B cell (primary cell): ENCODE measurements around the gene KCTD10. TPM values are rescaled to one million over a fixed set of nuclear protein-coding genes. Genes with fewer than 3 reads are reported as not detected.
A peak's percentile ranks its signal among the peaks of the same experiment; 100 is the strongest.

ENCODE experiments used
- ATAC-seq: fragments of 200-7000 bp; cut with Tn5 transposase; one replicate; pipeline ENCODE4 v1.10.0; 2021; ENCODE audit warnings: low read depth, mild to moderate bottlenecking, moderate number of reproducible peaks, moderate library complexity
- CTCF ChIA-PET: fragments of 350-600 bp; sonication (Branson Sonifier 250); formaldehyde crosslinking; loops from one replicate; lab custom pipeline; 2021; ENCODE audit warnings: antibody characterized with exemption, inconsistent platforms; lab: Charles Lee
- POLR2A ChIA-PET: fragments of 350-600 bp; sonication (Branson Sonifier 250); formaldehyde crosslinking; loops from one replicate; lab custom pipeline; 2021; ENCODE audit warnings: antibody characterized with exemption; lab: Charles Lee
- DNase-seq: peaks from one replicate; pipeline ENCODE4 v3.0.0; 2013
- H2AFZ ChIP-seq: 2 replicates; pipeline ENCODE4 v1.6.1; 2012; ENCODE audit warnings: mild to moderate bottlenecking, low read depth, low read length; ENCODE audit not compliant: insufficient read depth, poor library complexity, severe bottlenecking
- H3K27ac ChIP-seq, 2 donors: 1 replicate in 1 of 2; 2 replicates in 1 of 2; pipeline ENCODE4 v1.5.1; 2012 to 2013; ENCODE audit warnings: low read length in 2 of 2, mild to moderate bottlenecking in 2 of 2, moderate library complexity in 1 of 2
- H3K27me3 ChIP-seq, 4 experiments: fragments of 200-600 bp in 1 of 4; sonication (generic) in 1 of 4; replicated peaks in 1 of 4; 1 replicate in 2 of 4; 2 replicates in 2 of 4; pipeline versions ENCODE4 v1.6.1 to v1.7.0; 2013 to 2016; ENCODE audit warnings: low read length in 3 of 4, mild to moderate bottlenecking in 2 of 4, mixed read lengths in 1 of 4, moderate library complexity in 1 of 4; ENCODE audit not compliant: insufficient read depth in 4 of 4, control insufficient read depth in 3 of 4; ENCODE audit errors: control extremely low read depth in 1 of 4
- H3K36me3 ChIP-seq, 2 experiments: replicated peaks in 1 of 2; 1 replicate in 1 of 2; 2 replicates in 1 of 2; pipeline versions ENCODE4 v1.6.1 to v1.7.1; 2013; ENCODE audit warnings: low read length in 1 of 2; ENCODE audit not compliant: insufficient read depth in 2 of 2, control insufficient read depth in 1 of 2; ENCODE audit errors: control extremely low read depth in 1 of 2, extremely low read depth in 1 of 2
- H3K4me1 ChIP-seq, 2 donors: fragments of 200-600 bp in 1 of 2; sonication (generic) in 1 of 2; 1 replicate in 1 of 2; 2 replicates in 1 of 2; pipeline versions ENCODE4 v1.5.1 to v1.6.1; 2013 to 2017; ENCODE audit warnings: low read length in 2 of 2; ENCODE audit not compliant: control insufficient read depth in 2 of 2, insufficient read depth in 2 of 2
- H3K4me2 ChIP-seq: replicated peaks from 2 replicates; pipeline ENCODE3; 2012; ENCODE audit warnings: mild to moderate bottlenecking, low read depth, low read length; ENCODE audit not compliant: poor library complexity, severe bottlenecking
- H3K4me3 ChIP-seq, 5 experiments: fragments of 200-600 bp in 1 of 5; sonication (generic) in 1 of 5; 1 replicate in 3 of 5; 2 replicates in 2 of 5; pipeline versions ENCODE4 v1.5.1 to v1.7.0; 2011 to 2016; ENCODE audit warnings: low read length in 4 of 5, mild to moderate bottlenecking in 4 of 5, low read depth in 2 of 5, control low read depth in 1 of 5, moderate library complexity in 1 of 5; ENCODE audit not compliant: insufficient read depth in 1 of 5; ENCODE audit errors: control extremely low read depth in 1 of 5, extremely low read depth in 1 of 5
- H3K79me2 ChIP-seq: fragments of 200-600 bp; sonication (generic); one replicate; pipeline ENCODE4 v1.6.0; 2016; ENCODE audit warnings: low read length; ENCODE audit not compliant: control insufficient read depth, insufficient read depth
- H3K9ac ChIP-seq: fragments of 200-600 bp; sonication (generic); 2 replicates; pipeline ENCODE4 v1.6.1; 2017; ENCODE audit warnings: mild to moderate bottlenecking, low read length, moderate library complexity
- H3K9me3 ChIP-seq, 3 donors: one replicate each; pipeline versions ENCODE4 v1.6.1 to v1.7.1; 2013; ENCODE audit warnings: low read length in 2 of 3; ENCODE audit not compliant: control insufficient read depth in 2 of 3, insufficient read depth in 1 of 3; ENCODE audit errors: control extremely low read depth in 1 of 3
- H4K20me1 ChIP-seq: 2 replicates; pipeline ENCODE4 v1.6.0; 2012; ENCODE audit warnings: mild to moderate bottlenecking, low read length; ENCODE audit not compliant: insufficient read depth, control insufficient read depth, poor library complexity, severe bottlenecking
- H3K27ac Mint-ChIP-seq: one replicate; pipeline ENCODE4 v1.8.0; 2021; ENCODE audit warnings: mixed read lengths
- H3K27me3 Mint-ChIP-seq: one replicate; pipeline ENCODE4 v1.8.0; 2021; ENCODE audit warnings: mixed read lengths
- H3K4me1 Mint-ChIP-seq: one replicate; pipeline ENCODE4 v1.8.0; 2021; ENCODE audit warnings: mixed read lengths
- H3K4me3 Mint-ChIP-seq: one replicate; pipeline ENCODE4 v1.8.0; 2021; ENCODE audit warnings: mixed read lengths
- H3K9me3 Mint-ChIP-seq: one replicate; pipeline ENCODE4 v1.8.0; 2022; ENCODE audit warnings: mixed read lengths; ENCODE audit not compliant: insufficient read depth
- EZH2 ChIP-seq: IDR thresholded peaks from 2 replicates; pipeline ENCODE4 v1.6.1; 2012; ENCODE audit warnings: borderline replicate concordance, low read depth, mild to moderate bottlenecking, moderate library complexity, low read length; ENCODE audit not compliant: insufficient read depth, poor library complexity, severe bottlenecking
- WGBS: methylation state at CpG from one replicate; pipeline ENCODE4 v1.1.5; 2013; ENCODE audit warnings: missing lambda C conversion rate; ENCODE audit not compliant: insufficient coverage; 5-methylcytosine and 5-hydroxymethylcytosine counted together
- intact Hi-C: fragments of 100-400 bp; cut with micrococcal nuclease; formaldehyde crosslinking; loops from one replicate; pipeline ENCODE4 v1.10.0; 2022
- polyA plus RNA-seq: library from polyadenylated mRNA; depleted of rRNA; stranded (reverse); fragments of >200 nt; gene quantifications from 2 replicates; pipeline ENCODE4 v1.2.3, GENCODE V29; 2012
- total RNA-seq, 2 donors: library from RNA; stranded (reverse); fragments of 120-200 nt in 1 of 2; gene quantifications; 1 replicate in 1 of 2; 2 replicates in 1 of 2; pipeline versions ENCODE4 v1.2.3 to v1.2.4, GENCODE V29; 2013 to 2022
- TF ChIP-seq, protein P1 (sequence below): fragments of 200-600 bp; IDR thresholded peaks from one replicate; pipeline ENCODE4 v1.8.0; 2022; ENCODE audit warnings: antibody characterized with exemption, mild to moderate bottlenecking

KCTD10 gene
- total and polyA plus RNA-seq, 2 donors (not counting 1 experiment from before 2014, with no cell fraction given) = 15.4 to 30.9 TPM

DNA sequence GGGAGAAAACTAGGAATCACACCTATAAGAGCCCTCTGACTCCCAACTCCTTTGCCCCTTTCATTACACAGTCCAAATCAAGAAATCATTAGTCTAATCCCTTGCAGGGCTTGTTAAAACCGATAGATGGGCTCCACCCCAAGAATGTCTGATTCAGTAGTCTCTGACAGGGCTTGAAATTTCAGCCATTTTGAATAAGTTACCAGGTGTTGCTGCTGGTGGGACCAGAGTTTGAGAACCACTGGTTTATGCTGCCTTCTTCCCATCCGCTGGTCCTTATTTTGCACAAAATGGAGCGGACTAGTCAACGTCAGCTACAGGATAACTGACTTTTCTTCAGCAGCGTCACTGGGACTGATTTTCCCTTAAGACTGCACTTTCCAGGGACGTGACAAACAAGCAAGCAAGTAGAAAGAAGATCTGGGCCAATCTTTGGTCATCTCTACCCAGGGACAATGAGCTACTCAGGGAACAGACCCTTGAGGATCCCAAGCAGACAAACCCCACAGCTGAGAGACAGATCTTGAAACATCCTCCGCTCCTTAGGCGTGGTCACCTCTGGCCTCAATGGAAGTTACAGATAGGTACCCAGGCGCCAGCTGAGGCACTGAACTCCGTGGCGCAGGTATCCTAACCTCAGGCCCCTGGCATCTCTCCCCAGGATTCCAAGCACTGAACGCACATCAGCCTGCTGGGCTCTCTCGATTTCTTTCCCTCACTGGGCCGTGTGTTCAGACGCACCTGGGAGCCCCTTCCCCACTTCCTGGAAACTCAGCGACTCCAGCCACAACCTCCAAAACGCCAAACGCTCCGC, 900 bp downstream of the KCTD10 start:
- Histone ChIP-seq H3K9me3 (no peaks in the 10 kb centered on the region), H3K36me3 (no peaks in the 10 kb centered on the region), H2AFZ (peak overlapping the region; percentile 99), H3K79me2 (peaks cover 93% of the 10 kb centered on the region), H3K27me3 (no peaks in the 10 kb centered on the region), H3K27ac (peak overlapping the region in 1 of 2 donors; percentile 93), H3K4me1 (peaks cover 22 to 23% of the 10 kb centered on the region in 2 donors), H3K4me3 (peak overlapping the region; percentile 73 to 99 (median 96)), H3K9ac (peak overlapping the region; percentile 98), H4K20me1 (no peaks in the 10 kb centered on the region), H3K4me2 (peak overlapping the region; percentile 89)
- ATAC-seq = no peak
- peak overlapping the region; percentile 99 for H3K4me3 Mint-ChIP-seq
- CTCF ChIA-PET = no interaction called here
- peak overlapping the region; percentile 98 for H3K27ac Mint-ChIP-seq
- no peak for TF ChIP-seq EZH2
- TF ChIP-seq, protein P1, sequence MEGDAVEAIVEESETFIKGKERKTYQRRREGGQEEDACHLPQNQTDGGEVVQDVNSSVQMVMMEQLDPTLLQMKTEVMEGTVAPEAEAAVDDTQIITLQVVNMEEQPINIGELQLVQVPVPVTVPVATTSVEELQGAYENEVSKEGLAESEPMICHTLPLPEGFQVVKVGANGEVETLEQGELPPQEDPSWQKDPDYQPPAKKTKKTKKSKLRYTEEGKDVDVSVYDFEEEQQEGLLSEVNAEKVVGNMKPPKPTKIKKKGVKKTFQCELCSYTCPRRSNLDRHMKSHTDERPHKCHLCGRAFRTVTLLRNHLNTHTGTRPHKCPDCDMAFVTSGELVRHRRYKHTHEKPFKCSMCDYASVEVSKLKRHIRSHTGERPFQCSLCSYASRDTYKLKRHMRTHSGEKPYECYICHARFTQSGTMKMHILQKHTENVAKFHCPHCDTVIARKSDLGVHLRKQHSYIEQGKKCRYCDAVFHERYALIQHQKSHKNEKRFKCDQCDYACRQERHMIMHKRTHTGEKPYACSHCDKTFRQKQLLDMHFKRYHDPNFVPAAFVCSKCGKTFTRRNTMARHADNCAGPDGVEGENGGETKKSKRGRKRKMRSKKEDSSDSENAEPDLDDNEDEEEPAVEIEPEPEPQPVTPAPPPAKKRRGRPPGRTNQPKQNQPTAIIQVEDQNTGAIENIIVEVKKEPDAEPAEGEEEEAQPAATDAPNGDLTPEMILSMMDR = no peak
- intact Hi-C loops = no loop called here
- no peak for DNase-seq
- H3K9me3 Mint-ChIP-seq = no peaks in the 10 kb centered on the region
- no peaks in the 10 kb centered on the region for H3K27me3 Mint-ChIP-seq
- POLR2A ChIA-PET = no interaction called here
- peaks cover 43% of the 10 kb centered on the region for H3K4me1 Mint-ChIP-seq
- 33% methylated on average over 19 of the region's 19 CpGs for WGBS

GRCh38 chr12:109475121-109475520, 2.0 kb downstream of the KCTD10 start:
- ATAC-seq (no peak), DNase-seq (no peak)
- no peak overlapping the region for H3K4me3 ChIP-seq
- POLR2A ChIA-PET = no interaction called here
- H3K9me3 Mint-ChIP-seq = no peaks in the 10 kb centered on the region
- H3K36me3 ChIP-seq = no peaks in the 10 kb centered on the region
- no peaks in the 10 kb centered on the region for H3K9me3 ChIP-seq
- no peaks in the 10 kb centered on the region for H3K27me3 ChIP-seq
- peaks cover 22 to 23% of the 10 kb centered on the region in 2 donors for H3K4me1 ChIP-seq
- no peak overlapping the region for H3K27ac Mint-ChIP-seq
- peaks cover 9% of the 10 kb centered on the region for H4K20me1 ChIP-seq
- peaks cover 46% of the 10 kb centered on the region for H3K4me1 Mint-ChIP-seq
- H3K79me2 ChIP-seq = peaks cover 93% of the 10 kb centered on the region
- CTCF ChIA-PET = no interaction called here
- no peak overlapping the region for H3K27ac ChIP-seq
- no peaks in the 10 kb centered on the region for H3K27me3 Mint-ChIP-seq
- no peak overlapping the region for H3K4me2 ChIP-seq
- TF ChIP-seq EZH2 = no peak
- TF ChIP-seq, protein P1 = no peak
- intact Hi-C loops = no loop called here
- 94% methylated on average over 5 of the region's 7 CpGs for WGBS
- H3K9ac ChIP-seq = no peak overlapping the region
- H2AFZ ChIP-seq = no peak overlapping the region
- H3K4me3 Mint-ChIP-seq = no peak overlapping the region
